ENCODE results near the gene NPAS3.

The NPAS3 gene

DNA sequence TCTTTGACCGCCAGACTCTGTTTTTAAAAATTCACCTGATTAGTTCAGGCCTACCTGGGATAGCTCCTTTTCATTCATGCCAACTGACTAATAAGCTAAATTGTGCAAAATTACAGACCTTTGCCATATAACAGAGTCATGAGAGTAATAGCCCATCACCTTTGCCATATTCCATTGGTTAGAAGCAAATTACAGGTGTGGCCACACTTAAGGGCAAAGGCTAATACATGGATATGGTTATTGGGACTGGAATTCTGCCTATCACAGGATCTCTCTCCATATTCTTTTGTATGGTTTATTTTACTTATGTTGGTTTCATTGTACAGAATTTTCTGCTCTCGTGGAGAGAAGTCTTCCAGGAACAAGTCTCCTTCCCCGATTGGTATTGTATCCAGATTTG is 897.0 kb downstream of the NPAS3 start:
- Histone ChIP-seq H3K9me3 (ENCODE audit: insufficient read depth, low read depth, low read length) (no peaks in the 10 kb centered on the region), H3K9ac (ENCODE audit: low read depth, low read length) (no peak overlapping the region), H3K4me1 (ENCODE audit: insufficient read depth, low read length) (peaks cover 12% of the 10 kb centered on the region), H3K27ac (ENCODE audit: low read depth, low read length) (no peak overlapping the region), H3K4me3 (ENCODE audit: low read length) (no peak overlapping the region), H3K27me3 (ENCODE audit: insufficient read depth, low read length) (no peaks in the 10 kb centered on the region), H3K36me3 (ENCODE audit: insufficient read depth, low read length) (no peaks in the 10 kb centered on the region)
- WGBS, result 96% methylated on average over 3 of the region's 3 CpGs

DNA sequence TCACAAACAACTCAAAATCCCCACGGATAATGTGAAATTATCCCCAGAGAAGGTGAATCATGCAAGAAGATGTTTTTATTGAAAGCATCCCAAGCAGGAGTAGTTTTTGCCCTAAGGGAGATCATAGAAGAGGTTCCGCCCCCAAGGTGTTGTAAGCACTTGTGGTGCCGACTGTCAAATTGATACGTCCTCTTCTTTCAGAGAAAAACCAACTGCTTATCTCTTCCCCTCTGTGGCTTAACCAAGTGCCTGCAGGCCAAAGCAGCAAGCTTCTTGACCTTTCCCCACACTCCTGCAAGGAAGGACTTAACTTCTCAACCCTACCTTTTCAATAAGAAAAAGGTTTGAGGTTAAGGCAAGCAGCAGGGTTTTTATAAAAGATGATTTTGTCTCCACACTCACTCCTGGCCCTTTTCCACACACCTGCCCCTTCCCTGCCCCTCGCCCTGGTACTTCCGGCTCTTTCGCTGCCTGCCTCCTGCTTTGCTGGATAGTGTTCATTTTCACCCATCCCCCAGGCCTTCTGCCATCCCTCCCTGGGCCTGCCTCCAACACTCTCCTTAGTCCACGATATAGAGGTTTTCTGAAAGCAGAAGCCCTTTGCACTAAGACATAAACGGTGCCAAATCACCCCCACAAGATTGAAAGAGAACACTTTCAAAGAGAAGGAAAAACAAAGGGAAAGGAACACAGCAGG is 897.7 kb downstream of the NPAS3 start:
- no peaks in the 10 kb centered on the region for H3K9me3 ChIP-seq (ENCODE audit: insufficient read depth, low read depth, low read length)
- H3K4me3 ChIP-seq (ENCODE audit: low read length), result no peak overlapping the region
- H3K9ac ChIP-seq (ENCODE audit: low read depth, low read length), result no peak overlapping the region
- H3K36me3 ChIP-seq (ENCODE audit: insufficient read depth, low read length), result no peaks in the 10 kb centered on the region
- H3K4me1 ChIP-seq (ENCODE audit: insufficient read depth, low read length), result peaks cover 12% of the 10 kb centered on the region
- H3K27ac ChIP-seq (ENCODE audit: low read depth, low read length), result no peak overlapping the region
- no peaks in the 10 kb centered on the region for H3K27me3 ChIP-seq (ENCODE audit: insufficient read depth, low read length)
- 73% methylated on average over 9 of the region's 9 CpGs for WGBS

GRCh38 chr14:33836900-33837577 is 898.4 kb downstream of the NPAS3 start:
- Histone ChIP-seq H3K4me3 (ENCODE audit: low read length) (no peak overlapping the region), H3K36me3 (ENCODE audit: insufficient read depth, low read length) (no peaks in the 10 kb centered on the region), H3K9me3 (ENCODE audit: insufficient read depth, low read depth, low read length) (no peaks in the 10 kb centered on the region), H3K27me3 (ENCODE audit: insufficient read depth, low read length) (no peaks in the 10 kb centered on the region), H3K9ac (ENCODE audit: low read depth, low read length) (no peak overlapping the region), H3K4me1 (ENCODE audit: insufficient read depth, low read length) (peaks cover 12% of the 10 kb centered on the region), H3K27ac (ENCODE audit: low read depth, low read length) (no peak overlapping the region)
- 77% methylated on average over 9 of the region's 10 CpGs for WGBS

GRCh38 chr14:33837943-33838683 is 899.4 kb downstream of the NPAS3 start:
- H3K9ac ChIP-seq (ENCODE audit: low read depth, low read length), result no peak overlapping the region
- H3K27ac ChIP-seq (ENCODE audit: low read depth, low read length), result no peak overlapping the region
- H3K27me3 ChIP-seq (ENCODE audit: insufficient read depth, low read length), result no peaks in the 10 kb centered on the region
- H3K4me3 ChIP-seq (ENCODE audit: low read length), result no peak overlapping the region
- 82% methylated on average over 4 of the region's 4 CpGs for WGBS
- no peaks in the 10 kb centered on the region for H3K9me3 ChIP-seq (ENCODE audit: insufficient read depth, low read depth, low read length)
- H3K4me1 ChIP-seq (ENCODE audit: insufficient read depth, low read length), result peaks cover 12% of the 10 kb centered on the region
- H3K36me3 ChIP-seq (ENCODE audit: insufficient read depth, low read length), result no peaks in the 10 kb centered on the region

DNA sequence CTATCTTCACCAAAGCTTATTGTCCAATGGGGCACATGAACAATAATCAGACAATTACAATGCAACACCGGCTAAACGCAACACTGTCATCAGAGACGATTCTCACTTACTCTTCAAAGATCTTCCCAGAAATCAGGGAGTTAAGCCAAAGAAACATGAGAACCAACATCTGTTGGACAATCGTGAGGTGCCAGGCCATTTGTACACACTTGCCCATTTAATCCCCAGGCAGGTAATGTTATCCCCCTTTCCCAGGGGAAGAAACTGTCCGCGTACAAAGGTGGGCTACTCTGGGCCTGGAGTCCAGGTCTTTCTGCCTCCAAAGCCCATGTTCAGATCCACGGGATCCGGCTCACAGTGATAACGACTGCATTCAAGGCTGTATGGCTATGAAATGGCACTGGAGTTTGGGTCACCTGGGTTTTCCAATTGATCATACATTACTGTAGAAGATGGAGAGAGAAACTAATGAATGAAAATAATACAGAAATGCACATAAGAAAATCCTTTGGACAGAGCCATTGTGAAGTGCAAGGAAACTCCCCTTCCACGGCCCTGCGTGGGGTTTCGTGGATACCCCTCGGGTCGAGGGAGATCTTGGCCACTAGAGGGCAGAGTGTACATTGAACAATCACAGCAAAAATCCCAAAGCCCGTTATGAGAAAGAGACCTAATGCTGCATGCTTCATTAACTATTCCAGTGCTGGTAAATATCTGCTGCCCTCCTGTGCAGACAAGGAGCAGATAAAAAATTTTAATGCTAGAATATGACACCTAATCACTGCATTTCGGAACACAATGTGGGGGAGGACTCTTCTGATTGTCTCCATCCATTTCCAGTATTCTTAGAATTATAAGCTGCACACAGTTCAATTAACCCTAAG is 900.8 kb downstream of the NPAS3 start:
- no peaks in the 10 kb centered on the region for H3K9me3 ChIP-seq (ENCODE audit: insufficient read depth, low read depth, low read length)
- no peaks in the 10 kb centered on the region for H3K36me3 ChIP-seq (ENCODE audit: insufficient read depth, low read length)
- no peak overlapping the region for H3K9ac ChIP-seq (ENCODE audit: low read depth, low read length)
- no peak overlapping the region for H3K4me3 ChIP-seq (ENCODE audit: low read length)
- WGBS, result 65% methylated on average over 16 of the region's 16 CpGs
- no peaks in the 10 kb centered on the region for H3K27me3 ChIP-seq (ENCODE audit: insufficient read depth, low read length)
- peaks cover 12% of the 10 kb centered on the region for H3K4me1 ChIP-seq (ENCODE audit: insufficient read depth, low read length)
- H3K27ac ChIP-seq (ENCODE audit: low read depth, low read length), result no peak overlapping the region

GRCh38 chr14:33840797-33841196 is 902.1 kb downstream of the NPAS3 start:
- no peaks in the 10 kb centered on the region for H3K9me3 ChIP-seq (ENCODE audit: insufficient read depth, low read depth, low read length)
- no peak overlapping the region for H3K27ac ChIP-seq (ENCODE audit: low read depth, low read length)
- 91% methylated on average over 3 of the region's 3 CpGs for whole genome bisulfite sequencing
- H3K27me3 ChIP-seq (ENCODE audit: insufficient read depth, low read length), result no peaks in the 10 kb centered on the region
- peaks cover 12% of the 10 kb centered on the region for H3K4me1 ChIP-seq (ENCODE audit: insufficient read depth, low read length)
- H3K4me3 ChIP-seq (ENCODE audit: low read length), result no peak overlapping the region
- no peaks in the 10 kb centered on the region for H3K36me3 ChIP-seq (ENCODE audit: insufficient read depth, low read length)
- no peak overlapping the region for H3K9ac ChIP-seq (ENCODE audit: low read depth, low read length)

- Histone ChIP-seq H3K9me3 (ENCODE audit: insufficient read depth, low read depth, low read length) (no peaks in the 10 kb centered on the region), H3K27me3 (ENCODE audit: insufficient read depth, low read length) (no peaks in the 10 kb centered on the region), H3K4me1 (ENCODE audit: insufficient read depth, low read length) (peaks cover 1% of the 10 kb centered on the region; the same call in 1 of the 2 replicates), H3K9ac (ENCODE audit: low read depth, low read length) (no peak overlapping the region), H3K4me3 (ENCODE audit: low read length) (no peak overlapping the region), H3K27ac (ENCODE audit: low read depth, low read length) (no peak overlapping the region), H3K36me3 (ENCODE audit: insufficient read depth, low read length) (no peaks in the 10 kb centered on the region)
- 100% methylated on average over 1 of the region's 1 CpG for WGBS
These were observed 903.6 kb downstream of the NPAS3 start for GRCh38 chr14:33842299-33842698.

DNA sequence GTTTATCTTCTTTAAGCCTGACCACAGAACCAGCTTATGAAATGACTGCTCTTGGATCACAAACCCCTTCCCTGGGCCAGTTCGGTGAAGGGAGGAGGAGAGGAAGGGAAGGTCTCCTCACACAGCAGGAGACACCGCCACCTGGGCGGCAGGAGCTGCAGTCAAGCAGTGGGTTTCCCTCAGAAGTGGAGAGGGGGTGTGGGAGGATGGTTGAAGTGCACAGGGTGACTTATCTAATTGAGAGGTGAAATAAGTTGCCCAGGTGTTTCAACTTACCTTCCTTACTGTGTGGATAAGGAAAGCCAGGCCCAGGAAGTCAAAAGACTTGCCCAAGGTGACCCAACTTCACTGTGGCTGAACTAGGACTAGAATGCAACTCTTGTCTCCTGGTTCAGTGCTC is 905.4 kb downstream of the NPAS3 start:
- 83% methylated on average over 3 of the region's 3 CpGs for WGBS
- Histone ChIP-seq H3K9ac (ENCODE audit: low read depth, low read length) (no peak overlapping the region), H3K27ac (ENCODE audit: low read depth, low read length) (no peak overlapping the region), H3K36me3 (ENCODE audit: insufficient read depth, low read length) (no peaks in the 10 kb centered on the region), H3K4me1 (ENCODE audit: insufficient read depth, low read length) (peaks cover 4% of the 10 kb centered on the region; the same call in 1 of the 2 replicates), H3K27me3 (ENCODE audit: insufficient read depth, low read length) (no peaks in the 10 kb centered on the region), H3K9me3 (ENCODE audit: insufficient read depth, low read depth, low read length) (no peaks in the 10 kb centered on the region), H3K4me3 (ENCODE audit: low read length) (no peak overlapping the region)

DNA sequence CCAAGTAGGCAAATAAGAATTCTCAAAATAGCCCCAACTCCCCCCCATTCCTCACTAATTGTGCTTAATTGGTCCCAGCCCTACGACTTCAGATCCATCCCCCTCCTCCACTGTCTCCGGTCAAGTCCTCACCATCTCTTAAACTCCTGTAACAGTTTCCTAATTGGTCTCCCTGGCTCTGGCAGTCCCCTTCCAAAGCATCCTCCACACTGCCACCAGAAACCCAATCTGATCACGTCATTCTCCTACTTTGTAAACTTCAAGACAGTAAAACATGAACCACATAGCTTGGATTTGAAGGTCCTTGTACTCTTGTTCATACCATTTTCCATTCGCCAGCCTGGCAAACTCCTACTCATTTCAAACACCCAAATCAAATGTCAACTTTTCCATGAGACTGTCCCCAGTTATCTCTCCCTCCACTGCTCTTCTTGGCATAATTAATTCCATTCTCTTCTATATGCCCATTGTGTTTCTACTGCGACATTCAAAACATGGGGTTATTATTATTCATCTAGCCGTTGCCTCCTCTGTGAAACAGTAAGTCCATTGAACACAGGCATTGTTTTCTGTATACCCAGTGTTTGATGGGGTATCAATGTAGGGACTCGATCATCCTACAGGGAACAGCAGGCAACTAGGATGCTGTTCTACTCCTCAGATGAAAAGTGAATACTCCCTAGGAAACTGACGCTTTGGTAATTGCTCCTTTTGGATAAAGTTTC is 907.6 kb downstream of the NPAS3 start:
- no peaks in the 10 kb centered on the region for H3K36me3 ChIP-seq (ENCODE audit: insufficient read depth, low read length)
- WGBS, result 94% methylated on average over 8 of the region's 8 CpGs
- no peaks in the 10 kb centered on the region for H3K27me3 ChIP-seq (ENCODE audit: insufficient read depth, low read length)
- H3K9me3 ChIP-seq (ENCODE audit: insufficient read depth, low read depth, low read length), result no peaks in the 10 kb centered on the region
- H3K4me3 ChIP-seq (ENCODE audit: low read length), result no peak overlapping the region
- H3K27ac ChIP-seq (ENCODE audit: low read depth, low read length), result no peak overlapping the region
- H3K4me1 ChIP-seq (ENCODE audit: insufficient read depth, low read length), result peaks cover 9% of the 10 kb centered on the region; the same call in 1 of the 2 replicates
- no peak overlapping the region for H3K9ac ChIP-seq (ENCODE audit: low read depth, low read length)

- H3K36me3 ChIP-seq (ENCODE audit: insufficient read depth, low read length), result no peaks in the 10 kb centered on the region
- H3K4me1 ChIP-seq (ENCODE audit: insufficient read depth, low read length), result peaks cover 17% of the 10 kb centered on the region
- H3K4me3 ChIP-seq (ENCODE audit: low read length), result no peak overlapping the region
- no CpG with 5 or more reads among the region's 1 CpG for WGBS
- H3K9me3 ChIP-seq (ENCODE audit: insufficient read depth, low read depth, low read length), result no peaks in the 10 kb centered on the region
- H3K27ac ChIP-seq (ENCODE audit: low read depth, low read length), result no peak overlapping the region
- H3K27me3 ChIP-seq (ENCODE audit: insufficient read depth, low read length), result no peaks in the 10 kb centered on the region
- no peak overlapping the region for H3K9ac ChIP-seq (ENCODE audit: low read depth, low read length)
These were observed 908.4 kb downstream of the NPAS3 start for GRCh38 chr14:33847066-33847465.

Measured in HUES64 (cell line).